Measurements from ENCODE around the gene ZDHHC14. TPM values are rescaled to one million over a fixed set of nuclear protein-coding genes. Genes with fewer than 3 reads are reported as not detected.
A peak's percentile ranks its signal among the peaks of the same experiment; 100 is the strongest.
"Not testable (repeated sequence)": the region's sequence is repeated elsewhere in the genome, so short reads cannot be mapped to it uniquely, and the experiment has no call there.

ZDHHC14 gene
- polyA plus RNA-seq, 10 donors = 4.6 to 8.5 (median 5.5) TPM

- peak in 1 of 3 donors; percentile 26 for DNase-seq
These were observed 62.2 kb downstream of the ZDHHC14 start for GRCh38 chr6:157443066-157443800.

GRCh38 chr6:157445277-157446009, 64.5 kb downstream of the ZDHHC14 start:
- DNase-seq = peak in 1 of 3 donors; percentile 19

- no peak for DNase-seq
These were observed 66.7 kb downstream of the ZDHHC14 start for GRCh38 chr6:157447735-157448134.

GRCh38 chr6:157449610-157450009, 68.6 kb downstream of the ZDHHC14 start:
- peak in 1 of 3 donors; percentile 32 for DNase-seq

- no peak for DNase-seq
These were observed 70.1 kb downstream of the ZDHHC14 start for GRCh38 chr6:157450931-157451742.

- DNase-seq = no peak
These were observed 71.1 kb downstream of the ZDHHC14 start for GRCh38 chr6:157452096-157452495.

GRCh38 chr6:157453131-157453530, 72.1 kb downstream of the ZDHHC14 start:
- no peak for DNase-seq

GRCh38 chr6:157453978-157454377, 73.0 kb downstream of the ZDHHC14 start:
- no peak for DNase-seq

GRCh38 chr6:157454762-157455714, 74.0 kb downstream of the ZDHHC14 start:
- DNase-seq = no peak

GRCh38 chr6:157455731-157456523, 74.9 kb downstream of the ZDHHC14 start:
- peak in 1 of 3 donors; percentile 21 for DNase-seq

- DNase-seq = no peak
These were observed 75.5 kb downstream of the ZDHHC14 start for GRCh38 chr6:157456524-157456829.

- DNase-seq = no peak
These were observed 76.8 kb downstream of the ZDHHC14 start for GRCh38 chr6:157457787-157458186.

GRCh38 chr6:157459327-157459726, 78.3 kb downstream of the ZDHHC14 start:
- no peak for DNase-seq

GRCh38 chr6:157460182-157460999, 79.4 kb downstream of the ZDHHC14 start:
- DNase-seq = peak in 1 of 3 donors; percentile 16

- peak in 2 of 3 donors; percentile 18 to 24 for DNase-seq
These were observed 80.3 kb downstream of the ZDHHC14 start for GRCh38 chr6:157461000-157461915.

- no peak for DNase-seq
These were observed 82.2 kb downstream of the ZDHHC14 start for GRCh38 chr6:157462956-157463742.

- DNase-seq = not testable (repeated sequence)
These were observed 82.7 kb downstream of the ZDHHC14 start for GRCh38 chr6:157463743-157464135.
